Subcutaneous adipose tissue (tissue), 4 donors: ENCODE measurements around the gene LRMDA. TPM values are rescaled to one million over a fixed set of nuclear protein-coding genes. Genes with fewer than 3 reads are reported as not detected.

ENCODE experiments used
- CTCF ChIP-seq: fragments of 450-650 bp; IDR thresholded peaks from one replicate; pipeline ENCODE4 v1.5.1; 2016; ENCODE audit warnings: low read depth, mild to moderate bottlenecking, control low read depth, antibody characterized with exemption, moderate library complexity
- total RNA-seq, 4 donors: library from RNA; depleted of rRNA; stranded (reverse); fragments of >200 nt; gene quantifications; one replicate each; pipeline ENCODE4 v1.1.0, GENCODE V29; 2016

The LRMDA gene
- total RNA-seq, 4 donors from 2014 or later, result 17.4 to 92.1 (median 22.8) TPM

GRCh38 chr10:75707080-75707840 is 275.8 kb downstream of the LRMDA start:
- TF ChIP-seq CTCF, result no peak

GRCh38 chr10:75708060-75708459 is 276.6 kb downstream of the LRMDA start:
- no peak for TF ChIP-seq CTCF

- TF ChIP-seq CTCF, result no peak
Observed at GRCh38 chr10:75709245-75709644, 277.8 kb downstream of the LRMDA start.

GRCh38 chr10:75709811-75710210 is 278.4 kb downstream of the LRMDA start:
- TF ChIP-seq CTCF, result no peak

GRCh38 chr10:75712242-75712880 is 280.9 kb downstream of the LRMDA start:
- TF ChIP-seq CTCF, result no peak

- no peak for TF ChIP-seq CTCF
Observed at GRCh38 chr10:75716506-75716905, 285.1 kb downstream of the LRMDA start.

GRCh38 chr10:75717126-75717916 is 285.9 kb downstream of the LRMDA start:
- no peak for TF ChIP-seq CTCF
